Measurements from ENCODE around the gene CD101.

Gene CD101

GRCh38 chr1:117008656-117009055, 7.1 kb downstream of the CD101 start:
- no peak for TF ChIP-seq CTCF (IDR thresholded peaks at IDR 0.05)
- Histone ChIP-seq H3K4me1 (ENCODE audit: control insufficient read depth in 1 of 2, insufficient read depth in 1 of 2, low read depth in 1 of 2, low read length in 1 of 2) (peaks cover 60% of the 10 kb centered on the region in 2 experiments), H3K27ac (peak overlapping the region; percentile 74)

GRCh38 chr1:117009132-117009531, 7.6 kb downstream of the CD101 start:
- Histone ChIP-seq H3K27me3 (no peaks in the 10 kb centered on the region), H3K36me3 (peaks cover 35% of the 10 kb centered on the region), H3K9me3 (no peaks in the 10 kb centered on the region), H3K4me3 (ENCODE audit: low read depth in 1 of 2, low read length in 1 of 2) (no peak overlapping the region), H3K4me1 (ENCODE audit: control insufficient read depth in 1 of 2, insufficient read depth in 1 of 2, low read depth in 1 of 2, low read length in 1 of 2) (peaks cover 56% of the 10 kb centered on the region in 2 experiments), H3K27ac (peak overlapping the region; percentile 74)
- no peak for TF ChIP-seq CTCF (IDR thresholded peaks at IDR 0.05)

More at GRCh38 chr1:117008656-117009055, 7.1 kb downstream of the CD101 start:
- Histone ChIP-seq H3K27me3 (no peaks in the 10 kb centered on the region), H3K36me3 (peaks cover 31% of the 10 kb centered on the region), H3K4me3 (ENCODE audit: low read depth in 1 of 2, low read length in 1 of 2) (no peak overlapping the region), H3K9me3 (no peaks in the 10 kb centered on the region)

- H3K4me1 ChIP-seq (ENCODE audit: control insufficient read depth in 1 of 2, insufficient read depth in 1 of 2, low read depth in 1 of 2, low read length in 1 of 2) = peaks cover 43% of the 10 kb centered on the region in 2 experiments
- no peak for TF ChIP-seq CTCF (IDR thresholded peaks at IDR 0.05)
Observed at GRCh38 chr1:117010310-117010969, 8.9 kb downstream of the CD101 start.

GRCh38 chr1:117011334-117011733, 9.8 kb downstream of the CD101 start:
- no peak overlapping the region for H3K4me3 ChIP-seq (ENCODE audit: low read depth in 1 of 2, low read length in 1 of 2)
- H3K27me3 ChIP-seq = no peaks in the 10 kb centered on the region
- H3K27ac ChIP-seq = no peak overlapping the region
- H3K4me1 ChIP-seq (ENCODE audit: control insufficient read depth in 1 of 2, insufficient read depth in 1 of 2, low read depth in 1 of 2, low read length in 1 of 2) = peaks cover 34 to 37% of the 10 kb centered on the region in 2 experiments
- peaks cover 3% of the 10 kb centered on the region for H3K9me3 ChIP-seq
- TF ChIP-seq CTCF (IDR thresholded peaks at IDR 0.05) = no peak
- peaks cover 56% of the 10 kb centered on the region for H3K36me3 ChIP-seq

More at GRCh38 chr1:117010310-117010969, 8.9 kb downstream of the CD101 start:
- H3K27ac ChIP-seq = no peak overlapping the region
- no peaks in the 10 kb centered on the region for H3K9me3 ChIP-seq
- H3K36me3 ChIP-seq = peaks cover 48% of the 10 kb centered on the region
- no peak overlapping the region for H3K4me3 ChIP-seq (ENCODE audit: low read depth in 1 of 2, low read length in 1 of 2)
- no peaks in the 10 kb centered on the region for H3K27me3 ChIP-seq

GRCh38 chr1:117013309-117013858, 11.8 kb downstream of the CD101 start:
- Histone ChIP-seq H3K9me3 (peaks cover 3% of the 10 kb centered on the region), H3K27ac (no peak overlapping the region), H3K36me3 (peaks cover 77% of the 10 kb centered on the region), H3K27me3 (no peaks in the 10 kb centered on the region), H3K4me1 (ENCODE audit: control insufficient read depth in 1 of 2, insufficient read depth in 1 of 2, low read depth in 1 of 2, low read length in 1 of 2) (peaks cover 13 to 17% of the 10 kb centered on the region in 2 experiments), H3K4me3 (ENCODE audit: low read depth in 1 of 2, low read length in 1 of 2) (no peak overlapping the region)
- TF ChIP-seq CTCF (IDR thresholded peaks at IDR 0.05) = no peak

Measured in neutrophil (primary cell).